ENCODE data around the gene PTEN.
"Not testable (repeated sequence)": the region's sequence is repeated elsewhere in the genome, so short reads cannot be mapped to it uniquely, and the experiment has no call there.

PTEN gene

DNA sequence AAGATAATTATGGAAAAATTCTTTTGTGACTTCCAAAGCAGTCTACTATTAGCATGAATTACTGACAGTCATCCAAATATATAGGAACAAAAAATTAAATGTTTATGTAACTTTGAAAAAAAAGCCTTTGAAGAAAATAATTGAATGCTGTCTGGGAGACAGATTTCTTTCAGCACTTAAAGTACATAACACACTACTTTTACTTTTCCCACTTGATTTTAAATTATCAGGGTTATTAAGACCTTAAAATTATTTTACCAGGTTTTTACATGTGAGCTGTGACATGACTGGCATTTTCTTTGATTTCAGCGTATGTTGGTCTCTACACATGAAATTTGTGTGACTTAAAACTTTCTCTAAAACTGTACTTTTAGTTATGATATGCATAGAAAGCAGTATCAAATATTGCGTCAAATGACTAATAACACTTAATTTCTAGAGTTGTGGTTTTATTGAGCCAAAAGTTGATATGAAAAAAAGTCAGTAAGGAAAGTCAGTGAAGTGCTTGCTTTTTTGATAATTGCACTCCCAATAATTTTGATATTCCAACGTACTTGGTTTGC lies 3.1 kb downstream of the PTEN start:
- no peak for TF ChIP-seq JUND (IDR thresholded peaks at IDR 0.05; ENCODE audit: low read depth)
- no peak for DNase-seq (ENCODE audit: low read depth in 1 of 2, low spot score in 1 of 2)
- in situ Hi-C loops (cut with HindIII; ENCODE audit: low pct_unique_long_range_greater_than_20kb, low sequenced_read_pairs) = loop anchor here (25.0 kb wide), 1 partner anchor 246 kb away; no protein-coding TSS in a partner anchor

DNA sequence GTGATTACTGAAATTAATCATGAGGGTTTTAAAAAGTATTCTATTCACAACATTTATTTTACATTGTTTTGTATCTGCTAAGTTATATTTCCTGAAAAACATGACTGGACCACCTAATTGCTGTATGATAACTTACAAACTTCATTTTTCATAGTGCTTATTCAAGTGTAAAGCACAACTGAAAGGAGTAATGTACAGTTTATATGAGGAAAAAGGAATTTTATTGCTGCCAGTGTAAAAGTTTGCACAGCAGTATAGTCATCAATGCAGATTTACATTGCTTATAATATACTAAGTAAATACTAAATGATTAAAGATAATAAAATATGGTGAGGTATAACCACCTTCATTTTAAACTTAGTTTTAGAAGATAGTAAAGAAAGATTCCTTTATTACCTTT lies 4.0 kb downstream of the PTEN start:
- no peak for TF ChIP-seq JUND (IDR thresholded peaks at IDR 0.05; ENCODE audit: low read depth)
- in situ Hi-C loops (cut with HindIII; ENCODE audit: low pct_unique_long_range_greater_than_20kb, low sequenced_read_pairs) = loop anchor here (25.0 kb wide), 1 partner anchor 245 kb away; no protein-coding TSS in a partner anchor

DNA sequence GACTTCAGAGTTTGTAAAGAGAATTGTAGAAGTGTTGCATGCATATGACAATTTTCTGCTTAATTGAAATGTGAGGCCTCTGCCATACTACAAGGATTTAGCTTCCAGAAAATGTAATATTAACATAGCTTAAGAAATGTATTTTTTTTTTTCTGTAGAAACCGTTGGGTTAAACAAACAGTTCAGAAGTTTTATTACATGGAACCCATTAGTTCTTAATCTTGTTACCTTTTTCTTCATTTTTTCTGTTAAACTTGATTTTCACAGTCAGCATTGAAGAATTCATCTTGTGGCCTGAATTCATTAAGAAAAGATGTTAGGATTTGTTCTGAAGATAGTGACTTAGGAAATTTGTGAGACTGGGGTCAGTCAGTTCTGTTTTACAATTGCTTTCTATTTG lies 4.9 kb downstream of the PTEN start:
- TF ChIP-seq JUND (IDR thresholded peaks at IDR 0.05; ENCODE audit: low read depth) = no peak
- DNase-seq (ENCODE audit: low read depth in 1 of 2, low spot score in 1 of 2) = no peak
- in situ Hi-C loops (cut with HindIII; ENCODE audit: low pct_unique_long_range_greater_than_20kb, low sequenced_read_pairs) = loop anchor here (25.0 kb wide), 1 partner anchor 244 kb away; no protein-coding TSS in a partner anchor

More for the DNA sequence above, 4.0 kb downstream of the PTEN start:
- no peak for DNase-seq (ENCODE audit: low read depth in 1 of 2, low spot score in 1 of 2)

DNA sequence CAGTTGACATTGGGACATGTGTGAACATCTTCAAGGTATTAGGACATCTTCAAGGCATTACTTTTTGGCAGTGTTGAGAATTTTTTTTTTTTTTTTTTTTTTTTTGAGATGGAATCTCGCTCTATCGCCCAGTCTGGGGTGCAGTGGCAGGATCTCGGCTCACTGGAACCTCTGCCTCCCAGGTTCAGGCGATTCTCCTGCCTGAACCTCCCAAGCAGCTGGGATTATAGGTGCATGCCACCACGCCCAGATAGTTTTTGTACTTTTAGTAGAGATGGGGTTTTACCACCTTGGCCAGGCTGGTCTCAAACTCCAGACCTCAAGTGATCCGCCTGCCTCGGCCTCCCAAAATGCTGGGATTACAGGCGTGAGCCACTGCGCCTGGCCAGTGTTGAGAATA lies 5.7 kb downstream of the PTEN start:
- not testable (repeated sequence) for DNase-seq (ENCODE audit: low read depth in 1 of 2, low spot score in 1 of 2)
- in situ Hi-C loops (cut with HindIII; ENCODE audit: low pct_unique_long_range_greater_than_20kb, low sequenced_read_pairs) = loop anchor here (25.0 kb wide), 1 partner anchor 243 kb away; no protein-coding TSS in a partner anchor

DNA sequence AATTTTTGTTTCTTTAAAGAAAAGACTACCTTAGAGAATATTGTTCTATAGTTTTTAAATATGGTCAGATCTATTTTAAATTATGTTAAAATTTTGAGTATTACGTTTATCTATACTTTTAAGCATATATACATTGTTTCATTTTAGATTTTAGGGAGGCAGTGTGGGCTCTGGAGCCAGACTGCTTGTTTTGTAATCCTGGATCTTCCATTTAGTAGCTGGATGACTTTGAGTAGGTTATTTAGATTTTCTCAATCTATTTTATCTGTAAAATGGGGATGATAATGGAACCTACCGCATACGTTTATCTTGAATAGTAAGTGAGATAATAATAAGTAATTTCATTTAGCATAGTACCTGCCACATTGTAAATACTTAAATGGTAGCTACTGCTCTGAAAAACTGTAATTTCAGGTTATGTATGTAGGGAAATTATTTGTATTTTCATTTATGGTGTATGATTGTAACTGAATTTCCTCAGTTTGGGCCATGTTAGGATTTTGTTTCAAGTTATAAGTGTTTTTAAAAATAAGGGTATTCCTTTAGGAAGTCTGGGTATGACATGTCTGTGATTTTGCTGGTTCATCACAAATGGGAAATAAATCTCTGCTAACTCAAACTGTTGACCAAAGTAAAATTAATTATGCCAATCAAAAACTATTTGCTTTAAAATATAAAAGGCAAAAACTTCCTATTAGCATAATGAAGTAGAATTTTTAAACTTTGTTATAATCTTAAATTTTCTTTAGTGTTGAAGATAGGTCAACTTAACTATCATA lies 6.5 kb downstream of the PTEN start:
- in situ Hi-C loops (cut with HindIII; ENCODE audit: low pct_unique_long_range_greater_than_20kb, low sequenced_read_pairs) = loop anchor here (25.0 kb wide), 1 partner anchor 242 kb away; no protein-coding TSS in a partner anchor
- TF ChIP-seq JUND (IDR thresholded peaks at IDR 0.05; ENCODE audit: low read depth) = no peak
- no peak for DNase-seq (ENCODE audit: low read depth in 1 of 2, low spot score in 1 of 2)

DNA sequence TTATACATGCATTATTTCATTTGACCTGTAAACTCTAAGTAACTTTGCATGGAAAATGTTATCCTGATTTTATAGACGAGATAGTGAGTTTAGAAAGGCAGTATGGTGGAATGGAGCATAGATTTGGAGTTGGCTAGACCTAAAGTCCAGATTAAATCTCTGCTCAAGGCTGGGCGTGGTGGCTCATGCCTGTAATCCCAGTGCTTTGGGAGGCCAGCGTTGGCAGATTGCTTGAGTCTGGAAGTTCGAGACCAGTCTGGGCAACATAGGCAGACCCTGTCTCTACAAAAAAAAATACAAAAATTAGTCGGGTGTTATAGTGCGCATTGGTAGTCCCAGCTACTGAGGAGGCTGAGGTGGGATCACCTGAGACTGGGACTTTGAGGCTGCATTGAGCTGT lies 9.4 kb downstream of the PTEN start:
- TF ChIP-seq JUND (IDR thresholded peaks at IDR 0.05; ENCODE audit: low read depth) = no peak
- no peak for DNase-seq (ENCODE audit: low read depth in 1 of 2, low spot score in 1 of 2)
- in situ Hi-C loops (cut with HindIII; ENCODE audit: low pct_unique_long_range_greater_than_20kb, low sequenced_read_pairs) = loop anchor here (25.0 kb wide), 1 partner anchor 239 kb away; no protein-coding TSS in a partner anchor

DNA sequence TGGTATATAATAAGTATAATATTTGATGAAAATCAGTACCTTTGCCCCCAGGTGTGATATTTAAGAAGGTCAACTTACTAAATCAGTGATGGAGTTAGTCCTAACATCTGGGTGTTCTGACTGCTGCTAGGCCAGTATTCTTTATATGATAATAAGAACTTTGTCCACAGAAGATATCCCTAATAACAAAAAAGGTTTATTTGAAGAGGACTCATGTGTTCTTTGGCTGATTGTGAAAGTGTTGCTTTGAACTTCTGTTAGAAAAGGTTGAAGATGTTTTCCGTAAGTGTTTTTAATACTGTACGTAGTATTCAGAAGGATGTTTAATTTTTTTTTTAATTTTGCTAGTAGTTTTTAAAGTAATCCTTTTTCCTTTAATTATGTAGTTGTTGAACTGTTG lies 10.2 kb downstream of the PTEN start:
- TF ChIP-seq JUND (IDR thresholded peaks at IDR 0.05; ENCODE audit: low read depth) = no peak
- no peak for DNase-seq (ENCODE audit: low read depth in 1 of 2, low spot score in 1 of 2)
- in situ Hi-C loops (cut with HindIII; ENCODE audit: low pct_unique_long_range_greater_than_20kb, low sequenced_read_pairs) = loop anchor here (25.0 kb wide), 1 partner anchor 239 kb away; no protein-coding TSS in a partner anchor

DNA sequence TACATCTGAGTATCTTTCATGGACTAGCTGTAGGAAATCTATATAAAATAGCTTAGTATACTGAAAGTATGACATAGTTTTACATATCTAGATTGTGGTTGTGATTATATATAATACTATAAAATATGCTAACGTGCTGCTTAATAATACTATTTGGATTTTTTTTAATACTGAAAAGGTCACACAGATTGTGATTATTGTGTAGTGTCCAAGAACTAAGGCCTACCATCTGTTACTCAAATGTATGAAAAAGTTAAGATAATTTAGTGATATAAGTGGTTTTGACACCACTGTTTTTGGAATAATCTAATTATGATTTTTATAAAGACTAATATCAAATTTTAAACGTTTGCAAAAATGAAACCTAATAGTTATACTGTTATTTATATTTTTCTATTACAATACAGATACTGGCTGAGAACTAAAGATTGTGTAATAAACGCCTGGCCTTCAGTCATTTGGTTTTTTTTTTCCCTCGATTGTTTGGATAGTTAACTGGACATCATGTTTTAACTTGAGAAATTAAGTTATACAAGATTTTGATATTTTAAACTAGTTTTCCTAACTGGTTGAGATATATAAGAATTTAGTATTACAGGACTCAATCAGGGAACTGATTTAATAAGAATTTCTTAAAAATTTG lies 12.6 kb downstream of the PTEN start:
- no peak for DNase-seq (ENCODE audit: low read depth in 1 of 2, low spot score in 1 of 2)
- in situ Hi-C loops (cut with HindIII; ENCODE audit: low pct_unique_long_range_greater_than_20kb, low sequenced_read_pairs) = no loop called here
- no peak for TF ChIP-seq JUND (IDR thresholded peaks at IDR 0.05; ENCODE audit: low read depth)

DNA sequence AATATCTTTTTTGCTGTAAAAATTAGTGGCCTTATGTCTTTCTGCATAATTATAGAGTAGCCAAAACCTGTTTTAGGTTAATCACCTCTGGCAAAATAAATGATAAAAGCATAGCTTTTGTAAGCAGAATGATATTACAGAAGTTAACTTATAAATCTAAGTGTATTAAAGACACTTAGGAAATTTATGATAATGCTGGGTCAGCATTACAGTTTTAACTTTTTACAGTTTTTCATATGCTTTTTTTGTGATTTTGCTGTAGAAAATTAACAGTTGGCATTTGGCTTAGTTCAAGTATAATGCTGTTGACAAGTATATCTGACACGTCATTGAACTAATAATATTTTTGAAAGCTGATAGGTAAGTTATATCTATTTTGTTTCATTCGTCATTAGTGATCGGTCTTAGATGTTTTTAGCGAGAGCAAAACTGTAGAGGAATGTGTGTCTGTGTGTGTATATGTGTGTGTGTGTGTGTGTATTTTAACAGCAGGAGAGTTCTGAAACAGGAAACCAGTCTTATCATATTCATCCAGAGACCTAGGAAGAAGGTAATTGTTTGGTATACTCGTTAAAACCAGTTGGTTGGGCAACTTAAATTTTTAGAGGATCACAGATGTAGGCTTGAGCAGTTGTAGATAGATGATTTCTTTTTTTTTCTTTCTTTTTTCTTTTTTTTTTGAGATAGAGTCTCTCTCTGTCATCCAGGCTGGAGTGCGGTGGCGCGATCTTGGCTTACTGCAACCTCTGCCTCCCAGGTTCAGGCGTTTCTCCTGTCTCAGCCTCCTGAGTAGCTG lies 15.4 kb downstream of the PTEN start:
- no peak for TF ChIP-seq JUND (IDR thresholded peaks at IDR 0.05; ENCODE audit: low read depth)
- in situ Hi-C loops (cut with HindIII; ENCODE audit: low pct_unique_long_range_greater_than_20kb, low sequenced_read_pairs) = no loop called here
- DNase-seq (ENCODE audit: low read depth in 1 of 2, low spot score in 1 of 2) = no peak

DNA sequence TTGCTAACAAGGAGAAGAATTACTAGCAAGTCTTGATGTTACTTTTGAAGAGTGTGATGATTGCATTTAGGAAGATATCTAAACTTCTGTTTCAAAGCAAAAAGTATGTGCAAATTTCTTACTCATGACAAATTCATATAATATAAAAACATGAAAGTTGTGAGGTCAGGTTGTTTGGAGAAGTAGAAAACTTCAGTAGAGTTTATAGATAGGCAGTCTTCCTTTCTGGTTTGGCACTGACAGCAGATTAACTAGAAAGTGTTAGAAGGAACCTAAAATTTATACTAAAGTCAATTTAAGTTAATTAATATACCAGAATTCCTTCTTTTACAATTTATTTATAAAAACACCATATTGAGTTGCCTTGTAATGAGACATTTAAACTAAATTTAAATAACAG lies 16.9 kb downstream of the PTEN start:
- DNase-seq (ENCODE audit: low read depth in 1 of 2, low spot score in 1 of 2) = no peak
- TF ChIP-seq JUND (IDR thresholded peaks at IDR 0.05; ENCODE audit: low read depth) = no peak
- in situ Hi-C loops (cut with HindIII; ENCODE audit: low pct_unique_long_range_greater_than_20kb, low sequenced_read_pairs) = no loop called here

DNA sequence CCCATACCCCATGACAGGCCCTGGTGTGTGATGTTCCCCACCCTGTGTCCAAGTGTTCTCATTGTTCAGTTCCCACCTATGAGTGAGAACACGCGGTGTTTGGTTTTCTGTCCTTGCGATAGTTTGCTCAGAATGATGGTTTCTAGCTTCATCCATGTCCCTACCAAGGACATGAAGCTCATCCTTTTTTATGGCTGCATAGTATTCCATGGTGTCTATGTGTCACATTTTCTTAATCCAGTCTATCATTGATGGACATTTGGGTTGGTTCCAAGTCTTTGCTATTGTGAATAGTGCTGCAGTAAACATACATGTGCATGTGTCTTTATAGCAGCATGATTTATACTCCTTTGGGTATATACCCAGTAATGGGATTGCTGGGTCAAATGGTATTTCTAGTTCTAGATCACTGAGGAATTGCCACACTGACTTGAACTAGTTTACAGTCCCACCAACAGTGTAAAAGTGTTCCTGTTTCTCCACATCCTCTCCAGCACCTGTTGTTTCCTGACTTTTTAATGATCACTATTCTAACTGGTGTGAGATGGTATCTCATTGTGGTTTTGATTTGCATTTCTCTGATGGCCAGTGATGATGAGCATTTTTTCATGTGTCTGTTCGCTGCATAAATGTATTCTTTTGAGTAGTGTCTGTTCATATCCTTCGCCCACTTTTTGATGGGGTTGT lies 18.1 kb downstream of the PTEN start:
- DNase-seq (ENCODE audit: low read depth in 1 of 2, low spot score in 1 of 2) = not testable (repeated sequence)

More for the DNA sequence above, 18.1 kb downstream of the PTEN start:
- in situ Hi-C loops (cut with HindIII; ENCODE audit: low pct_unique_long_range_greater_than_20kb, low sequenced_read_pairs) = not testable (repeated sequence)
